Measurements from ENCODE around the gene ABCB6.

GRCh38 chr2:219210196-219210885 is 8.4 kb downstream of the ABCB6 start:
- TF ChIP-seq EZH2phosphoT487 (IDR thresholded peaks at IDR 0.05; ENCODE audit: borderline replicate concordance, low read length) (no peak), CTCF (conservative IDR thresholded peaks at IDR 0.05; ENCODE audit: low read depth, low read length) (no peak), EZH2 (IDR thresholded peaks at IDR 0.05; ENCODE audit: low read length, unreplicated experiment) (no peak)
